EL (cell line): ENCODE data around the gene AFF3.
"Not testable (repeated sequence)": the region's sequence is repeated elsewhere in the genome, so short reads cannot be mapped to it uniquely, and the experiment has no call there.

Experiments
- DNase-seq: peaks from one replicate; pipeline ENCODE4 v3.0.0-alpha.2; 2016

Gene AFF3

DNA sequence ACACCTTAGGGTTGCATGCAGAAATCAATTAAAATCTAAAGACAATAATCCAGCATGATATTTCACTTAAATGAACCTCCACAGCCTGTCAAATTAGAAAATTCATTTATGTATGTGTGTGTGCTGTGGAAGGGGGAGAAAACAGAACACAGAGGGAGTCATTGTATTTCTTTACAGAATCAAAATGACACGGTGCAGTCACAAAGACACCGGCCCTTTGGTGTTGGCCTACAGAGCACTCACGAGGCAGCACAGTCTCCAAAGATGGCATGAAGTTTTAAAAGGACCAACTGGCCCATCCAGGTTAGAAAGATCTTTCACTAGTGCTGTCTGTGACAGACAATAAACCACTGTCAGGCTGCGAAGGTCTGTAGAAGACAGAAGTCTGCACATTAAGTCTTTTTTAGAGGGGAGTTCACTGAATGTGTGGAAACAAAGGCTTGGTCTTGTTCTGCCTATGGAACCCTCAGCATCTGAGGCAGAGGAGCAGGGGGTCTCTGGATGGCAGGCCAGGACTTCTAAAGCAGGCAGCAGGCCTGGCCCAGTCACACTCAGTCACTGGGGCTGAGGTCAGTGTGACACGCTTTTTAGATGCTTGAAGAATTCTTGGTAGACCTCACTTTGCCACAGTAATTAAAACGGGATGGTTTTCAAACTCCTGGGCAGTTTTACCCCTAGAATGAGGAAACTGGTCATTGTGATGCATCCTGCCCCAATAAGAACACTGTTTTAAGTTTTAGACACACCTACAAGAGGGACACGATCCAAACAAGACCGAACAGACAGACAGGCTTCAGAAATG, 184.9 kb downstream of the AFF3 start:
- DNase-seq, result peak; percentile 58

DNA sequence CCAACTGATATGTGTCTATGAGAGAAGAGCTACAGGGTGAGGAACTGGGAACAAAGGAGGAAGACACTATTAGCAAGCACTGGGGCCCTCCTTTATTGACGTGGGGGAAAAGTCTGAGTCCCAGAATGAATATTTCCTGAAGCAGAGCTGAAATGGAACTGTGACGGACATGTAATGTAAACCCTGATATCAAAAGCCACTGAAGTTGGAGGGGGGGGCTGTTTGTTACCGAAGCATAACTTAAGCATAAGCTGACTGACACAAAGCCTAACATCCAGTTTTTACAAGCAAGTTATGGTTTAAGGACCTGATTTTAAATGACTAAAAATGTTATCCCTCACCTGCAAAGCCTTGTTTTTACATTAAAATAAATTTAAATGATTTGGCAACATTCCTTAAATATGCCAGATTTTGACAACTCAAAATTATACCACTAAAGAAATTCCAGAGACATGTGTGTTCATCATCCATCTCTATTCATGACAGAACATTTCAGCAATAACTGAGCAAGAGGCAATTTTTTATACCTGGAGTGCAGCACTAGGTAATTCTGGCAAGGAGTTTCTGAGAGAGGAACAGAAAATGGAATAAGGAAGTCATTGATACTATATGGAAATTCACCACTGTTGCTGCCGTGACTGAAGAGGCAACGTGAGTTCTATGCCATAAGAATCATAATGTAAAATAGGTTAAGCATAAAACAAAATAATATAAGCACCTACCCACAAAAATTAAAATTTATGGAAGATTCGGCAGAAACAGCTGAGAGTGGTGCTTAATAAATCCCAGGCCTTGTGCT, 186.0 kb downstream of the AFF3 start:
- no peak for DNase-seq

DNA sequence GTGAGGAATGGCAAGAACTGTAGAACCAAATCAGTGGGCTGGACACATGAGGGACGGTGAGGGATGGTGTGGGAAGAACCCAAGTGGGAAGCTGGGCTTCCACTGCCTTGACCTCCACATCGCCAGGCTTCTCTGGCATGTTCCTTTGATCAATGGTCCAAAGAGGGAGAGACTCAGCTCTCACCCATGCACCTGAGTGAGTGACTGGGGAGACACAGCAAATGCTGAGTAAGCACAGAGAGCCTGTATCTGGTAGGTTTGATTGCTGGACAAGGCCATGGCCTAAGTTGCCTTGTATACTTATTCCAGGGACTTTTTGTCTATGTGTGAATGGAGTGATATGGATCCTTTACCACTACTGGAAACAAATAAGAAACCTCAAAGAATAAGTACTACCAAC, 188.6 kb downstream of the AFF3 start:
- DNase-seq, result no peak

DNA sequence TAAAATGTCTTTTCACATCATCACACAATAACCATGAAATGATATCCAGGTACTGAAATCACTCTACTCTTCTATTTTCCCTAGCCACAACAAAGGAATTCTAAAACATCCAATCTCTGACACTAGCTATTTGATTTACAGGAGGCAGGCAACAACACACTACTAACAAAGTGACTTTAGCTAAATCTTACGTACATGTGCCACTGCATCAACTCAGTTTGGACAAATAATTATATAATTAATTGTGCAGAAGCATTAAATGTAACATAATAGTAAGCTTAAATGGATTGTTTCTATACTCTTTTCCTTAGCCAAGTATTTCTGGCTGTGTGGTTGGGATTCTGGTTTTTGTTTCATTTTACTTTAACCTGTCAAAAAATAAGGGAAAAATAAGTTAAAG, 192.4 kb downstream of the AFF3 start:
- no peak for DNase-seq

DNA sequence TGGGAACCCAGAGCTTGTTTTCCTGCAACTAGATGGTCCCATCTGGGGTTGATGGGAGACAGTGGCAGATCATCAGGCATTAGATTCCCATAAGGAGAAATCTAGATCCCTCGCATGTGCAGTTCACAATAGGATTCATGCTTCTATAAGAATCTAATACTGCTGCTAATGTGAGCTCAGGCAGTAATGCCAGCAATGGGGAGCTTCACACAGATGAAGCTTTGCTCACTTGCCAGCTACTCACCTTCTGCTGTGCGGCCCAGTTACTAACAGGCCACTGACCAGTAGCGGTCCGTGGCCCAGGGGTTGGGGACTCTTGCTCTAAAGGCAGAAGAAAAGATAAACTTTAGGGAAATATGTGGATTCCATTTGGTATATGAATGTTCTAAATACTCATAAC, 192.9 kb downstream of the AFF3 start:
- DNase-seq, result no peak

DNA sequence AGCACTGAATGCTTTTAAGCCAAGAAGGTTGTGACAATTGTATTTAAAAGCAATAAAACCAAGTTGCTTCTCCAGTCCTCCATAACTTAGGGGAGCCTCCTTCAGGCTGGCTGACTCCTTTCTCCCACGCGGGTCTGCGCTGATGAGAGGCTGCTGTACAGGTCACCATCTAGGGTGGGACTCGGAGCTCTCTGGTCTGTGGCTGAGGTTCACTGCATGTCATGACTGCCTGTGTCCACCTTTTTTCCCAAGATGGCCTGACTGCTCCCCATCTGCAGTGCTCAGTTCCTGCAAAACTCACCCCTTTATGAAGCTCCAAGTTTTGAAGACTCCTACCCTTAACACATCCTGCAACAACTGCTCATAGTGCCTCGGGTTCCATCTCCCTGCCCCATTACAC, 194.4 kb downstream of the AFF3 start:
- no peak for DNase-seq

DNA sequence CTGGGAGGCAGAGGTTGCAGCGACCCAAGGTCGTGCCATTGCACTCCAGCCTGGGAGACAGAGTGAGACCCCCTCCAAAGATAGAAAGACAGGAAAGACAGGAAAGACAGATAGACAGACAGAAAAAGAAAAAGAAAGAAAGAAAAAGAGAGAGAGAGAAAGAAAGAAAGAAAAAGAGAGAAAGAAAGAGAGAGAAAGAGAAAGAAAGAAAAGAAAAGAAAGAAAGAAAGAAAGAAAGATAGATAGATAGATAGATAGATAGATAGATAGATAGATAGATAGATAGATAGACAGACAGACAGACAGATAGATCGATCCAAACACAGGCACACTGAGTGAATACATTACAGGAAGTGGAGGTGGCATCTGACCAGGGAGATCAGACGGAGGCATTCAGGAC, 195.0 kb downstream of the AFF3 start:
- DNase-seq, result not testable (repeated sequence)

DNA sequence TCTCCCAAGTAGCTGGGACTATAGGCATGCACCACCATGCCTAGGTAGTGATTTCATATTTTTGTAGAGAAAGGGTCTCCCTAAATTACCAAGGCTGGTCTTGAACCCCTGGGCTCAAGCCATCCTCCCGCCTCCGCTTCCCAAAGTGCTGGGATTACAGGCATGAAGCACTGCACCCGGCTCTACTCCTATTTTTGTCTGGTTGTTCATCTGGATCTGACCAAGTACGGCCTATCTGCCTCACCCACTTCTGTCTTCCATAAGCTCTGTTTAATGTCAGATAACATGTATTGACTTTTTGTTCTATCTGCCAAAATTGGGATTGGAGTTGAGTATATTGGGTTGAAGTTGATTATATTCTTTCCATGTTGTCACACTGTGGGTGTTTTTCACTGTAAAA, 198.4 kb downstream of the AFF3 start:
- no peak for DNase-seq

DNA sequence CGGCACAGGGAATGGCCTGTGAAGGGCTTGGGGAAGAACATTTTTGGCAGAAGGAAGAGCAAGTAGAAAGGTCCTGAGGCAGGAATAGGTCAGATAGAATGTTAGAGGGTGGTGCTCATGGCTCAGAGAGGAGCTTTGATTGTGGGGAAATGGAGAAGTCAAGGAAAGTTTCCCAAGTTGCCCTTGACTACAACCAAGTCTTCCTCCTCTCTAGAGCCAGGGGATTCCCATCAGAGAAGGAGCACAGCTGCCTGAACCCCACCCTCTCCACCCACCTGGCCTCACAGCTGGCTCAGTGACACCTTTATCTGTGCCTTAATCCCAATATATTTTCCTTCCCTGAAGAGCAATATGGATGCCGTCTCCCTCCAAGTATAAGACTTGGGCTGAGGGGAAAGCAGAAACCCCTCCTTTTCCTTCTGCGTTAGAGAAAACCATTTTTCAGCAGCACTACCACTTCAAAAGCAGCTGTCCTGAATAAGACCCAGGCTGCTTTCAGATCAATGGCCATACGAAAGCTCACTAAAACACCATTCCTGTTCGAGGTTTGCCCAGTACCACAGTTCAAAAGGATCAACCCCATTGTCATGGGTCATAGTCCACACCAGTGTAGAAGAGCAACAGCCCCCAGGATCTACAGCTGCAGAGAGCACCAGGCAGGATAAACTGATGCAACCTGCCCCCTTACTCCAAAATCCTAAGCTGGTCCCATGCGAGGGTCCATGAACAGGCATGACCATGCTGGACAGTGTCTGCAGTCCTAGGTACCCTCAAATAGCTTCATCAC, 199.6 kb downstream of the AFF3 start:
- no peak for DNase-seq

DNA sequence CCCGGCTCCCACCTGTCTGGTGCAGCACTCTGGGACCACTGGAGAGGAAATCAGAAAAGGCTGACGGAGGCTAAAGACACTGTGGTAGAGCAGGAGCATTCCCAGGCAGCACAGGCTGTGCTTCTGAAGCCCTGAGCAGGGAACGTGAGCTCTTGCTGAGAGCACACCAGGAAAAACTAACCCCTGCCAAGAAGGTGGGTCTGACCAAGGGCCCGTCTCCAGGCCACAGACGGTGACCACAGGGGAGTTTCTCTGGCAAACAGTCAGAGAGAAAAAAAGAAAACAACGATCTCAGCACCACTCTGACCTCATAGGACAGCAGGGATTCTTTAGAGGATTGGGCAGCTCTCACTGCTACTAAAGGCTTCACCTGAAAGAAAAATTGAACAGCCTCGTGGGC, 201.4 kb downstream of the AFF3 start:
- DNase-seq, result no peak

DNA sequence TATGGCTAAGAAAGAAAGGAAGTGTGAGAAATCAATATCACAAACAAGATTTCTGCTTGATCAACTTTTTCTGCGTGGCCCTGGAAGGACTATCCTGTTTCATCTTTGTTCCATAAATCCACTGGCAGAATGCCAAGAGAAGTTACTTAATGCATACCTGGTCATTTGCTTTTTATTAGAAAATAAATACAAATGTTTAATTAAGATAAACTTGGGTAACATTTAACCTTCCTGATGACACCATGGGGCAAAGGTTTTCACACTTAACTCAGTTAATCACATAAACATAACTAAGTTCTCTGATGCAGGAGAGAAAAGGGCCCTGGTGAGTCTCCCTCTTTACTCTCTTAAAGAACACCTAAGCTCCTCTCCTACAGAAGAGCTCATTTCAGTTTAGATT, 203.3 kb downstream of the AFF3 start:
- no peak for DNase-seq

DNA sequence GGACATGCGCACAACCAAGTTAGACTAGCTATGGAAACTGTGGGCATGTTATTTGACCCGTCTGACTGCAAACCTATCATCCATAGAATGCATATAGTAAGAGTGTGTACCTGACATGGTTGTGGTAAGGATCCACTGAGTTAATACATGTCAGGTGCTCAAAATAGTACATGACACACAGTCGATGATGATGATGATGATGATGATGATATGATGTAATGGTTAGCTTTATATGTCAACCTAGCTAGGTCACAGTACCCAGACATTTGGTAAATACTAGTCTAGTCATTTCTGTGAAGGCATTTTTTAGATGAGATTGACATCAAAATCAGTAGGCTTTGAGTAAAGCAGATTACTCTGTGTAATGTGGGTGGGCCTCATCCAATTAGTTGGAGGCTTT, 204.1 kb downstream of the AFF3 start:
- no peak for DNase-seq

DNA sequence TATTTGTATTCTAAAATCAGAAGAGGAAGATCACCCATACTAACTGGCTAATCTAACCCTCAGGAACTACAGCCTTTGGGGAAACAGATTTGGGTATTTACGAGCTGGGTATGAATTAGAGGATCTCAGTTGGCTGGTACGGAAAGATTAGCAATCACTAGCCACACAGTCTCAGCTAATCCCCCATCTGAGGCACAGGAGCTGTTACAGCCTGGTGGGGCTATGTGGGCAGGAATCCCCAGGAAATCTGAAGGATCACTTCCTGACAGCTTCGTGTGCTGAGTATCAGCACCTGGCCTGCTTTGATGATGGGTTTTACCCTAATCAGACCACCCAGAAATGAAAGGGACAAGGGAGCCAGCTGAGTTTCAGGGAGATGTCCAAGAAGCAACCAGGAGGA, 206.3 kb downstream of the AFF3 start:
- no peak for DNase-seq

DNA sequence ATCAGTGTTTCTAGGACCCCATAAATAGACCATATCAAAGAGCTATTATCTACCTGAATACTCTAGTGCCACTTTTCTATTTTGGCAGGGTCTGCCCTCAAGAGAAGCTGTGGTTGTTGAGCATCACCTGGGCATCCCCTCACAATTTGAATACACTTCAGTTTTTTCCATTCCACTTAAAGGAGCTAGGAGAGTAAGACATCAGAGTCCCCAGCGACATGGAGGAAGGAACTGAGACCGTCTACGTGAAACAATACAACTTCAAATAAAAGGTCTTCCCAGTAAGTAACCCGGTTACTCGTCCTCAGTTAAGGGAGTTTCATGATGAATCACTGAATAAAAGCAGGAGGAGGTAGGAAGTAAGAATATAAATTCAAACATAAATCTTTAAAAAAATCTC, 206.7 kb downstream of the AFF3 start:
- no peak for DNase-seq

DNA sequence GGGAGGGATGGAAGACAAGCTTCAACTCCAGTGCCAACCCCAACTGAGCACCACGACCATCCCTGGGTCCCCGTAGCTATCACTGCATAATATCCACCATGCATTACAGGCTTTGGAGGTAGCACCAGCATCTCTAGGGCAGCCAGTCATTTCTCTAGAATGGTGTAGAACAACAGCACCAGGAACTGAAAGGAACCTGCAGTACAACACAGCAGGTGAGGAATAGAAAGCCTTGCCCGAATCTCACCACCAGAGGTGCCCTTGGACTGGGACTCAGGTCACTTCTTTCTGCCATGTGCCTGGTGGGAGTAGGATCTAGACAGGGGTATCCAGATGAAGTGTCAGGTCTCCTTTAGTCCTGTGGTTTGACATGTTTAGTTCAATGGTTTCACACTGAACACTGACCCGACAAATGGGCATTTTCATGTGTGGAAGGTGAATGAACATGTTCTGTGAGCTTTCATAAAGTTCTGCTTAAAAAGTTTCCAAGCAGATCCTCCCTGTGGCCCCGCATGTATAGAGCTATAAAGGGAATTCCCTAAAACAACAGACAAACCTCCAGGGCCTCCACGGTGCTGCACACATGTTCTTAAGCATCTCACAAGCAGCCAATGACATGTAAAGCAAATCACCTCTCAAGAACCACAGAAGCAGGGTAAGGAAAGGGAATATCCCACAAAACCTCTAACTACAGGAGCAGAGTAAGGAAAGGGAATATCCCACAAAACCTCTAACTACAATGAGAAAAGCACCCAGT, 208.3 kb downstream of the AFF3 start:
- no peak for DNase-seq

DNA sequence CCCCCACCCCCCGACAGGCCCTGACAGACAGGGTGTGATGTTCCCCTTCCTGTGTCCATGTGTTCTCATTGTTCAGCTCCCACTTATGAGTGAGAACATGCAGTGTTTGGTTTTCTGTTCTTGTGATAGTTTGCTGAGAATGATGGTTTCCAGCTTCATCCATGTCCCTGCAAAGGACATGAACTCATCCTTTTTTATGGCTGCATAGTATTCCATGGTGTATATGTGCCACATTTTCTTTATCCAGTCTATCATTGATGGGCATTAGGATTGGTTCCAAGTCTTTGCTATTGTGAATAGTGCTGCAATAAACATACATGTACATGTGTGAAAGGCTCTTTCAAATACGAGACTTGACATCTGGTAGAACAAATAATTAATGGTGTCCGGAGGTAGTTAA, 208.9 kb downstream of the AFF3 start:
- DNase-seq, result not testable (repeated sequence)

DNA sequence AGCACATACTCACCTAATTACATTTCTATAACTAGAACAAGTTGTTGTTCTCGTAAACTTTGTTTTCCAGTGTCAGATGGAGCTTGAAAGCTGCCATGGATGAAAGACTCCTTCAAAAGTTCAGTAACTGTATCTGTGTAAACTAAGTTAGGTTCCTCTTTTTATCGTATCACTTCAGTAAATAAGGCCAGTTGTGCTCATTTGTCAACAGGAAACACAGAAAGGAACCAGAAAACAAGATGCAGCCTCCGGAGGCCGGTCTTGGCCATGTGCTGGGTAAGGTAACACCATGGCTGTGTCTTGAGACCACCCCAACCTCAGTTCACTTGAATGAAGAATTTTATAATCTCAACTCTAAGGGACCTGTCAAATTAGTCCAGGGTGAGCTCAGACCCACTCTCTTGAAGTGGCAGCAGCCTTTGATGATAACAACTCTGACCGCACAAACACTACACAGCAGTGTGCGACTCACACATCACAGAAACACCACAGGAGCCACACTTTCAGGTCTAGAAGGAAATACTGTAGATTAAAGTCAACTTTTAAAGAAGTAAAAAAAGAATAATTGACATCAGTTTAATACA, 213.8 kb downstream of the AFF3 start:
- DNase-seq, result no peak

DNA sequence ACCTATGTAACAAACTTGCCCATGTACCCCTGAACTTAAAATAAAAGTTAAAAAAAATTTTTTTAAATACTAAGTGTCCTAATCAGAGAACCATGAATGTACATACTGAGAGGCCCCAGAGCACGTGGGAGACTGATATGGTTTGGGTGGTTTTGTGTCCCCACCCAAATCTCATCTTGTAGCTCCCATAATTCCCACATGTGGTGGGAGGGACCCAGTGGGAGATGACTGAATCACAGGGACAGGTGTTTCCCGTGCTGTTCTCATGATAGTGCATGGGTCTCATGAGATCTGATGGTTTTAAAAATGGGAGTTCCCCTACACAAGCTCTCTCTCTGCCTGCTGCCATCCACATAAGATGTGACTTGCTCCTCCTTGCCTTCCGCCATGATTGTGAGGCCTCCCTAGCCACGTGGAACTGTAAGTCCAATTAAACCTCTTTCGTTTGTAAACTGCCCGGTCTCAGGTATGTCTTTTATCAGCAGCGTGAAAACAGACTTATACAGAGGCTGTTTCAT, 214.6 kb downstream of the AFF3 start:
- not testable (repeated sequence) for DNase-seq

DNA sequence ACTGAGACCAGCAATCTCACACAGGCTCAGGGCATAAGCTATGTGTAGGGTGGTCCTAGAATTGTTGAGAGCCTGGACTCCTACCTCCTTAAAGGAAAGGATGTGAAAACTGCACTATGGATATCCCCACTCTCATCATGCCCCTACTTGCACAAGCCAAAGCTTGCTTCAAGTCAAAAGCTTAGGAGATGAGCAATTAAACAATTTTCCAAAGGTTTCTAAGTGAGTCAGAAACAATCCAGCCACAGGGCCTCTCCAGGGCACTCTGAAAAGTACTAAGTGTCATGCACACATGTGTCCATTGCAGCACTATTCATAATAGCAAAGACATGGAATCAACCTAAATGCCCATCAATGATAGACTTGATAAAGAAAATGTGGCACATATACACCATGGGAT, 215.4 kb downstream of the AFF3 start:
- DNase-seq, result peak; percentile 67

DNA sequence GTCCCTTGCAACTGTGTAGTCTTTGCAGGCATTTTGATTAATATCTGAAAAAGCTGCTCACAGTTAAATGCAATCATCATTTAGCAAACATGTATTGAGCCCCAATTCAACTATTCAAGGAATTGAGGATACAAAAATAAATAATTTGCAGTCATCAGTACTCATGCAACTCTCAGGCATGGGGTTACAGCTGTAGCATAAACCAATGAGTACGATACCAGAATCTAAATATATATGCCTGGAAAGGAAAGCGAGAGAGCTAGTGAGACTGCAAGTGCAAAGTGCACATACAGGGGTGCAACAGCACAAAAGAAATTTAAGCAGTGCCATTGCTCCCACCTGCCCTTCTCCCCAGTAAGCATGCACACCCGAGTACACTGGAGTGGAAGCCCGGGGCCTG, 216.4 kb downstream of the AFF3 start:
- DNase-seq, result no peak

DNA sequence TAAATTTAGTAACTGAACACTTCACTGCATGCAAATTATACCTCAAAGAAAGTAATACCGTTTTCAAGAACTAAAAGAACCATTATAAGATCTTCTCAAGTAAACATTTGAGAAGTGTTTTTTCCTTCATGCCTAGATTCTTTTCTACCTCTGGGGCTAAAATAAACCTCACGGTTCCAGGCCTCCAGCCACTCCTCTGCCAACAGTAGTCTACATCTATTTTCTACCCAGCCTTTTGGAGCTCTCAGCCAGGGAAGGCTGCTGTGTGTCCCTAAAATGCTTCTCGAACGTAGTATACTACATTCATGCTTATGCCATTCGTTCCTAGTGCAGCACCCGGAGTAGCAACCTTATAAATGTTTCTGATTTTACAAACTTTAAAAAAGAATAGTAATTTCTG, 219.7 kb downstream of the AFF3 start:
- no peak for DNase-seq

DNA sequence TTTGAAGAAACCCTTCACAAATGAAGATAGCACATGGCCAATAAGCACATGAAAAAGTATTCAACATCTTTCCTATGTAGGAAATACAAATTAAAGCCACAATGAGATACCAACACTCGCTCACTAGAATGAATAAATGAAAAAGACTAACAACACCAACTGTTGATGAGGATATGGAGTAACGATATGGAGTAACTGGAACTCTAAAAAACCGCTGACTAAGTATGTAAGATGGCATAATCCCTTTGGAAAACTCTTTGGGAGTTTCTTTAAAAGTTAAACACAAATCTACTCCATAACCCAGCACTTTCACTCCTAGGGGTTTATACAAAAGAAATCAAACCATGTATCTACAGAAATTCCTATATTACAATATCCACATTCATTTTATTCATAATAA, 220.5 kb downstream of the AFF3 start:
- DNase-seq, result no peak
